GM13977 (cell line): Measurements from ENCODE around the gene LRMDA.

ENCODE experiments used
- DNase-seq: peaks from one replicate; pipeline ENCODE4 v3.0.0; 2012; ENCODE audit warnings: low spot score
- in situ Hi-C: fragments of 300-500 bp; cut with MboI; formaldehyde crosslinking; loops from one replicate; pipeline ENCODE4 v1.12.0; 2022; ENCODE audit warnings: low sequenced_read_pairs, low pct_unique_long_range_greater_than_20kb, mixed read lengths, inconsistent platforms; ENCODE audit not compliant: unreplicated experiment
- TF ChIP-seq, protein P1 (sequence below): IDR thresholded peaks from 2 replicates; pipeline ENCODE4 v1.5.1; 2012; ENCODE audit warnings: mild to moderate bottlenecking, control low read depth; ENCODE audit not compliant: insufficient read depth; ENCODE audit errors: extremely low read depth, missing control alignments

LRMDA gene

DNA sequence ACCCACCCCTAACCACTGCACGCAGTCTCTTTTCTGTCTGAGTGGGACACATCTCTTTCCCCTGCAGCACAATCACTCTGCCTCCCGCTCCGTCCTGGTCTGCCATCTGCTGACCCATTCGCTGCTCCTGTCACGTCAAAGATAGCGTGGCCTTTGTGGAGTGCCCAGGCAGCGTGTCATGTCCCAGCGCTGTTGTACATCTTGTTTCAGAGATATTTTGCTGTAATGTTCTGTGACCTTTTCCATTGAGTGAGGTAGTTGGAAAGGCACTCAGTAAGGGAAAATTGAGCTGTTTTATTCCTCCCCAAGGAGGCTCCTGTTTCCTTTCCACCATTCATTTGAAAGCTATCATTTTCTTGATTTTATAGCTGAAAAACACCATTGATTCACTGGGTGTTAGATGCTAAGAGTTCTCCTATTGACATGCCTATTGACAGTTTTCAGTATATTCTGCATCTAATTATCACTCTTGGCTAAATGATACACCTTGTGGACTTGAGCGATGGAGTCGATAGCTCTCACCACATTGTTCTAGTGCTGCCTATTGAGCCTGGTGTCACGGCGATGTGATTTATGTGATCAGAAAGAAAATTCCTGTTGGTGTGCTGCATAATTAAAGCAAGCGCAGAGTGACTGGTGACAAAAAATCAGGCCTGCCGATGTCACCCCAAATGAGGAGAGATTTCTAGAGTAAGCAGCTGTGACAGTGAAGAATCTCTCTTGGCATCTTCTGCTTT lies 372.6 kb downstream of the LRMDA start:
- no peak for DNase-seq
- in situ Hi-C loops, result no loop called here
- TF ChIP-seq, protein P1, sequence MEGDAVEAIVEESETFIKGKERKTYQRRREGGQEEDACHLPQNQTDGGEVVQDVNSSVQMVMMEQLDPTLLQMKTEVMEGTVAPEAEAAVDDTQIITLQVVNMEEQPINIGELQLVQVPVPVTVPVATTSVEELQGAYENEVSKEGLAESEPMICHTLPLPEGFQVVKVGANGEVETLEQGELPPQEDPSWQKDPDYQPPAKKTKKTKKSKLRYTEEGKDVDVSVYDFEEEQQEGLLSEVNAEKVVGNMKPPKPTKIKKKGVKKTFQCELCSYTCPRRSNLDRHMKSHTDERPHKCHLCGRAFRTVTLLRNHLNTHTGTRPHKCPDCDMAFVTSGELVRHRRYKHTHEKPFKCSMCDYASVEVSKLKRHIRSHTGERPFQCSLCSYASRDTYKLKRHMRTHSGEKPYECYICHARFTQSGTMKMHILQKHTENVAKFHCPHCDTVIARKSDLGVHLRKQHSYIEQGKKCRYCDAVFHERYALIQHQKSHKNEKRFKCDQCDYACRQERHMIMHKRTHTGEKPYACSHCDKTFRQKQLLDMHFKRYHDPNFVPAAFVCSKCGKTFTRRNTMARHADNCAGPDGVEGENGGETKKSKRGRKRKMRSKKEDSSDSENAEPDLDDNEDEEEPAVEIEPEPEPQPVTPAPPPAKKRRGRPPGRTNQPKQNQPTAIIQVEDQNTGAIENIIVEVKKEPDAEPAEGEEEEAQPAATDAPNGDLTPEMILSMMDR, result no peak

DNA sequence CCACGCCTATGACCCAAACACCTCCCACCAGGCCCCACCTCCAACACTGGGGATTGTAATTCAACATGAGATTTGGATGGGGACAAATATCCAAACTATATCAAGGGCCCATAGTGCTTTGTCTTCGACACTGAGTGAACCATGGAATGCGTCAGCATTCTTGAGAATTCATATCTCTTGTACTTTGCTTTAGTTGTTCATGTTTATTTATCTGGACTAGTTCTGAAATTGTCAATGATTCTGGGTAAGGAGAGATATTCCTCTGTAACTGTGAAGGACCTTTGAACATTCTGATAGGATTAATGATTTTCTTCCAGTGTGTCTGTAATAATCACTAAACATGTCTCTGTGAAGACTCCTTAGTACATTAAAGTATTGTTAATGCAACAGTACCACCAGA lies 374.8 kb downstream of the LRMDA start:
- no peak for DNase-seq
- TF ChIP-seq, protein P1, result no peak
- in situ Hi-C loops, result no loop called here

DNA sequence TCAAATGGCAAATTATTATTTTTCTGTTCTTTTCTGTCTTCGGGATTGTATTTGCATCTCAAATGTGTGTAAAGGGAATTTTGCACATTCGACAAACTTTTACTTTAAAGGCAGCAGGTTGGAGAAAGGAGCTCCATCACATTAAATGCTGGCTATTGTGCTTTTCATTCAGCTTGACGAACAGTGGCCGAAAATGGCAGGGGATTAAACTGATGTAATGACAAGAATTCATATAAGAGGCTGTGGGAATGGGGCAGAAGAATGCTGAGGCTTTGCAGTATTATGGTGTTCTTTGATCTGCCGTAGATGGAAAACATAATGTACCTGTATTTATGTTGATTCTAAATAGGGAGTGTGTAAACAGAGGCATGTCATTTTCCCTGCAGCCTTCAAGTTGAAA lies 376.0 kb downstream of the LRMDA start:
- no peak for DNase-seq
- TF ChIP-seq, protein P1, result no peak
- in situ Hi-C loops, result no loop called here

DNA sequence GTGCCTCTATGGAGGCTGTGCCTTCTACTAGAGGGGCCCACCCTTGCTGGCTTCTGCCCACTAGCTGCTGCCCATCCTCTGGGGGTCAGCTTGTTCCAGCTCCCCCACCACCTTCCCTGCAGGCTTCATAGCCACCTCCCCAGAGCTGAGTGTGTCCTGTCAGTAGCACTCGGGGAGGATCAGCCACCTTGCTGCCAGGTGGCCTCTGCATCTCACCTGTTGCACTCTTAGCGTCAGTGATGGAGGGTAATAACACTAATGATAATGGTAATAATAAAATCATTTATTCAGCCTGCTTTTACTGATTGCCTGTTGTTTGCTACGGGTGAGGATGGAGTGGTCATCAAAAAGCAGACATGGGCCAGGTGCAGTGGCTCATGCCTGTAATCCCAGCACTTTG lies 377.6 kb downstream of the LRMDA start:
- TF ChIP-seq, protein P1, result no peak
- DNase-seq, result no peak
- in situ Hi-C loops, result no loop called here

DNA sequence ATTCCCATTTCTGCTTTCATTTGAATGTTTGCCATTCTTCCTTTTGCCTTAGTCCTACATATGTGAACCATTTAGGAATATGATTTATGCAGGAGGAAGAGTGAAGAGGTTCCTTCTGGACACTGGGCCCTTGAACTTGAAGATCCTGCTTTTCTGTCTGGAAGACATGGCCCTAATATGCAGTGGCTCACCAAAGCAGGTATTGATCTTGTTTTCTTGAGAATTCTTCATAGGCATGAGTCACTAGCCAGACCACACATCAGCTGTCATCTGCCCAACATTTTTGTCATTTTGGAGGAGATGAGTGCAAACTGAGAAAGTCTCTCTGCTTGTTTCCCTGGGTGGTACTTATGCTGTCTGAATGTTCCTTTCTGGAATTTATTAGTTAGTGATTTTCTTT lies 382.6 kb downstream of the LRMDA start:
- in situ Hi-C loops, result no loop called here
- TF ChIP-seq, protein P1, result no peak
- DNase-seq, result no peak

GRCh38 chr10:75815066-75815465 lies 383.6 kb downstream of the LRMDA start:
- no peak for DNase-seq
- TF ChIP-seq, protein P1, result no peak
- in situ Hi-C loops, result no loop called here

DNA sequence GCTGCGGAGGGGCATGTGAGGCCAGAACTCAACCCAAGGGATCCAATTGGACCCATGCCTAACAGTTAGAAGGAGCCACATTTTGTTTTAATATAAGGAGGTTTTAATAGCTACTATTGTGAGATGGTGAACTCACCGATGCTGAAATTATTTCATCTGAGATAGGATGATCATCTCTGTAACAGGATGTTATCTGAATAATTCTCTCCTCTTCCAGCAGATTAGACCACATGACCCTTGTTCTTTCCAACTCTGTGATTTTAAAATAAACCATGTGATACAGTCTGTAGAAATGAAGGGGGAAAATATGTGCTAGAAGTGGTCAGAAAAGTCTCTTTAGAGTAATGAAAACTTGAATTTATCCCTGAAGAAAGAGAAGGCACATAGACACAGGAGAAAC lies 385.8 kb downstream of the LRMDA start:
- in situ Hi-C loops, result no loop called here
- no peak for DNase-seq
- TF ChIP-seq, protein P1, result no peak
